Mesenchymal stem cell (in vitro differentiated cells and primary cell): ENCODE measurements around the gene ATP6V0E1.
A peak's percentile ranks its signal among the peaks of the same experiment; 100 is the strongest.

Experiments
- DNase-seq: peaks from one replicate; pipeline ENCODE4 v3.0.0-alpha.2; 2013
- H2AFZ ChIP-seq: one replicate; pipeline ENCODE4 v1.6.1; 2013; ENCODE audit warnings: low read depth, mild to moderate bottlenecking, control low read depth, inconsistent platforms, low read length, moderate library complexity
- H2AK5ac ChIP-seq: 2 replicates; pipeline ENCODE4 v1.6.1; 2013; ENCODE audit warnings: low read length, moderate library complexity, mild to moderate bottlenecking, inconsistent platforms; ENCODE audit not compliant: severe bottlenecking
- H2BK120ac ChIP-seq: one replicate; pipeline ENCODE4 v1.6.1; 2013; ENCODE audit warnings: low read depth, mild to moderate bottlenecking, inconsistent platforms, low read length, moderate library complexity
- H2BK12ac ChIP-seq, 2 experiments: one replicate each; pipeline ENCODE4 v1.6.1; 2013; ENCODE audit warnings: inconsistent platforms in 2 of 2, low read length in 2 of 2, mild to moderate bottlenecking in 2 of 2, moderate library complexity in 2 of 2, control low read depth in 1 of 2
- H2BK15ac ChIP-seq: one replicate; pipeline ENCODE4 v1.6.1; 2013; ENCODE audit warnings: mild to moderate bottlenecking, low read depth, inconsistent platforms; ENCODE audit not compliant: poor library complexity, severe bottlenecking
- H2BK5ac ChIP-seq: 2 replicates; pipeline ENCODE4 v1.6.1; 2013; ENCODE audit warnings: low read depth, mild to moderate bottlenecking, low read length, control low read depth, inconsistent platforms; ENCODE audit not compliant: poor library complexity, severe bottlenecking
- H3K14ac ChIP-seq, 2 experiments: one replicate each; pipeline ENCODE4 v1.6.1; 2013; ENCODE audit warnings: inconsistent platforms in 2 of 2, low read length in 2 of 2, control low read depth in 1 of 2, mild to moderate bottlenecking in 1 of 2, moderate library complexity in 1 of 2
- H3K18ac ChIP-seq, 2 experiments: one replicate each; pipeline ENCODE4 v1.6.1; 2013; ENCODE audit warnings: inconsistent platforms in 2 of 2, low read length in 2 of 2, control low read depth in 1 of 2, low read depth in 1 of 2, mild to moderate bottlenecking in 1 of 2
- H3K23ac ChIP-seq, 2 experiments: one replicate each; pipeline ENCODE4 v1.6.1; 2013; ENCODE audit warnings: inconsistent platforms in 2 of 2, low read length in 2 of 2, mild to moderate bottlenecking in 2 of 2, moderate library complexity in 2 of 2, control low read depth in 1 of 2
- H3K27ac ChIP-seq: 2 replicates; pipeline ENCODE4 v1.5.1; 2013; ENCODE audit warnings: mild to moderate bottlenecking, moderate library complexity, low read length, control low read depth, inconsistent platforms; ENCODE audit not compliant: poor library complexity, severe bottlenecking
- H3K27me3 ChIP-seq, 2 experiments: 2 replicates each; pipeline versions ENCODE4 v1.6.1 to v1.7.0; 2013; ENCODE audit warnings: low read length in 2 of 2, mild to moderate bottlenecking in 2 of 2, moderate library complexity in 2 of 2, control low read depth in 1 of 2, inconsistent platforms in 1 of 2; ENCODE audit not compliant: control insufficient read depth in 1 of 2, insufficient read depth in 1 of 2
- H3K36me3 ChIP-seq, 2 experiments: 2 replicates each; pipeline versions ENCODE4 v1.6.1 to v1.7.0; 2013; ENCODE audit warnings: low read length in 2 of 2, control low read depth in 1 of 2, inconsistent platforms in 1 of 2, low read depth in 1 of 2, mild to moderate bottlenecking in 1 of 2; ENCODE audit not compliant: insufficient read depth in 2 of 2, control insufficient read depth in 1 of 2
- H3K4ac ChIP-seq, 2 experiments: one replicate each; pipeline ENCODE4 v1.6.1; 2013; ENCODE audit warnings: inconsistent platforms in 2 of 2, low read length in 2 of 2, mild to moderate bottlenecking in 2 of 2, moderate library complexity in 2 of 2, control low read depth in 1 of 2, low read depth in 1 of 2
- H3K4me1 ChIP-seq: 2 replicates; pipeline ENCODE4 v1.6.1; 2013; ENCODE audit warnings: low read depth, low read length, control low read depth; ENCODE audit not compliant: control insufficient read depth, insufficient read depth
- H3K4me2 ChIP-seq: 2 replicates; pipeline ENCODE4 v1.6.1; 2013; ENCODE audit warnings: low read length, mild to moderate bottlenecking, inconsistent platforms; ENCODE audit not compliant: poor library complexity, severe bottlenecking
- H3K4me3 ChIP-seq, 2 experiments: 2 replicates each; pipeline versions ENCODE4 v1.5.1 to v1.7.0; 2013; ENCODE audit warnings: low read length in 2 of 2, mild to moderate bottlenecking in 2 of 2, control low read depth in 1 of 2, low read depth in 1 of 2; ENCODE audit not compliant: insufficient read depth in 1 of 2
- H3K79me1 ChIP-seq: replicated peaks from 2 replicates; pipeline ENCODE4 v1.6.1; 2013; ENCODE audit warnings: mild to moderate bottlenecking, control low read depth, low read length, inconsistent platforms; ENCODE audit not compliant: poor library complexity, severe bottlenecking
- H3K9ac ChIP-seq: 2 replicates; pipeline ENCODE4 v1.7.0; 2013; ENCODE audit warnings: mild to moderate bottlenecking, low read length, moderate library complexity
- H3K9me3 ChIP-seq: 2 replicates; pipeline ENCODE4 v1.7.0; 2013; ENCODE audit warnings: mild to moderate bottlenecking, low read length; ENCODE audit not compliant: control insufficient read depth
- H4K8ac ChIP-seq: one replicate; pipeline ENCODE4 v1.6.1; 2013; ENCODE audit warnings: inconsistent platforms, mild to moderate bottlenecking, low read length, moderate library complexity
- H4K91ac ChIP-seq: one replicate; pipeline ENCODE4 v1.6.1; 2013; ENCODE audit warnings: mild to moderate bottlenecking, low read length, inconsistent platforms
- WGBS: methylation state at CpG from one replicate; pipeline ENCODE4 v1.1.7; 2013; ENCODE audit warnings: mixed read lengths; 5-methylcytosine and 5-hydroxymethylcytosine counted together

Gene ATP6V0E1

DNA sequence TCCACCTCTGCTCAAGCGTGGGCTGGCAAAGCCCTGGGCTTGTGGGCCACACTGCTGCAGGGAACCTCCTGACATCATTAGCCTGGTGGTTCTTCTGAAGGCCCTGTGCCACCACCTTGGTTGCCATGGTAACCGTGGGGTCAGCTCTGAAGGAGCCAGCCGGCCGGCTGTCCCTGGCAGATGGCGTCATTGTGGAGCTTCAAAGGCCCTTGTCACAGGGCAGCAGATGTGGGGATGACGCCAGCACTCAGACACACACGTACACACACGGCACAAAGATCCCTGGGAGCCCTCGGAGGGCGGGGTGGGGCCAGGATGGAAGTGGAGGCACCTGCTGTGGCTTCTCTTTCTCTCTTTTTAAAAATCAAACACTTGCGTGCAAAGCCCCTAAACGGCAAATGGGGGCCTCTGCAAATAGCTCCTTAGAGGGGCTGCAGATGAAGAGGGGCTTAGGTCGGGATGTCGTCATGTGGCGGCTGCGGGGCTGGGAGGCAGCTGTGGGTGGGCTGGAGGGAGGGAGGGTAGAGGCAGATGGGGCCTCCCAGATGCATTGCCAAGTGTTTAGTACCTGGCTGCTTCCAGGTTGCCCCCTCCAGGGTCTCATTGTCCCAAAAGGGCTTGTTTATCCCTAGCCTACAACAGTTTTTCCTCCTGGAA lies 43.8 kb upstream of the ATP6V0E1 start:
- no peak for DNase-seq
- H3K36me3 ChIP-seq: peaks cover 51 to 76% of the 10 kb centered on the region in 2 experiments

DNA sequence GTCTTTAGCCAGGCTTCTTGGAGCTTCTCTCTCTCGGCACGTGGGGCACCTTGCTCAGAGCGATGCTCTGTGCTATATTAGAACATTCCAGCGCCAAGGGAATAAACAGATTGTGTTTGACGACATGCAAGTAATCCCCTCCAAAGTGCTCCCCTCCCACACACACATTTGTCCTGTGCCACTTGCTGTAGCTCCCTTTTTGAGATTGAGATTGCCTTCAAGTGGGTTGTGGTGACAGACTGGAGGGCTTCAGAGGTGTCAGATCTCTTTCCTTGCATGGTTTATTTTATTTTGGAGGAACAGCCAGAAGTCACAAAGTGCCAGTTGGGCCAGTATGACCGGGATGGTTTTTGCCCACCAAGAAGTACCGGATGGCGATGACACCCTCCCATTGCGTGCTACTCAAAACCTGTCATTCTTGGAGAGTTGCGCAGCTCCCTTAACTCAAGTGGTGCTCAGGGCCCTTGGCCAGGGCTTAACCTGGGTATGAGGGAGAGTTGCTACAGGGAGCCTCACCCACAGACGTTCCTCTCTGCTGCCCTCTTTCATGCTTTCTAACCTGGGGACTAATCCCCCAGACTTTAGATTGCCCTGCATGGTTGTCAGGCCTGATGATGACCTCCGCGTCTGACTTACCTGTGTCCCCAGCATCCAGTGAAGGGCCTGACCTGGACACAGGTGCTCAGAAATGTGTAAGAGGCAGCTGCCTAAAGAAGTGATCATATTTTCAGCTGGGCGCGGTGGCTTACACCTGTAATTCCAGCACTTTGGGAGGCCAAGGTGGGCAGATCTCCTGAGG lies 43.1 kb upstream of the ATP6V0E1 start:
- Histone ChIP-seq H3K23ac (no peak overlapping the region), H2BK120ac (no peak overlapping the region), H2BK5ac (no peak overlapping the region), H3K79me1 (no peaks in the 10 kb centered on the region), H3K4me2 (no peak overlapping the region), H3K18ac (no peak overlapping the region), H2AFZ (no peak overlapping the region), H3K27me3 (no peaks in the 10 kb centered on the region), H4K91ac (no peak overlapping the region), H4K8ac (no peak overlapping the region), H3K27ac (no peak overlapping the region), H3K9me3 (no peaks in the 10 kb centered on the region), H2AK5ac (no peak overlapping the region), H2BK12ac (no peak overlapping the region), H3K9ac (no peak overlapping the region), H3K4me1 (peaks cover 20% of the 10 kb centered on the region), H3K4ac (no peak overlapping the region), H3K14ac (no peak overlapping the region), H3K4me3 (no peak overlapping the region), H2BK15ac (no peak overlapping the region), H3K36me3 (peaks cover 49 to 75% of the 10 kb centered on the region in 2 experiments)
- DNase-seq: no peak
- 95% methylated on average over 15 of the region's 15 CpGs for WGBS

More for the DNA sequence above, 43.8 kb upstream of the ATP6V0E1 start:
- H3K79me1 ChIP-seq: no peaks in the 10 kb centered on the region
- H3K18ac ChIP-seq: no peak overlapping the region
- no peak overlapping the region for H3K4ac ChIP-seq
- no peak overlapping the region for H3K4me3 ChIP-seq
- WGBS: 88% methylated on average over 16 of the region's 16 CpGs
- no peak overlapping the region for H4K91ac ChIP-seq
- no peaks in the 10 kb centered on the region for H3K9me3 ChIP-seq
- H3K27me3 ChIP-seq: no peaks in the 10 kb centered on the region
- H2BK5ac ChIP-seq: no peak overlapping the region
- no peak overlapping the region for H2AK5ac ChIP-seq
- no peak overlapping the region for H3K27ac ChIP-seq
- no peak overlapping the region for H3K4me2 ChIP-seq
- no peak overlapping the region for H2BK120ac ChIP-seq
- no peak overlapping the region for H3K14ac ChIP-seq
- H3K4me1 ChIP-seq: peaks cover 16% of the 10 kb centered on the region
- no peak overlapping the region for H2BK12ac ChIP-seq
- H4K8ac ChIP-seq: no peak overlapping the region
- H3K23ac ChIP-seq: no peak overlapping the region
- H2AFZ ChIP-seq: no peak overlapping the region
- no peak overlapping the region for H3K9ac ChIP-seq
- H2BK15ac ChIP-seq: no peak overlapping the region

DNA sequence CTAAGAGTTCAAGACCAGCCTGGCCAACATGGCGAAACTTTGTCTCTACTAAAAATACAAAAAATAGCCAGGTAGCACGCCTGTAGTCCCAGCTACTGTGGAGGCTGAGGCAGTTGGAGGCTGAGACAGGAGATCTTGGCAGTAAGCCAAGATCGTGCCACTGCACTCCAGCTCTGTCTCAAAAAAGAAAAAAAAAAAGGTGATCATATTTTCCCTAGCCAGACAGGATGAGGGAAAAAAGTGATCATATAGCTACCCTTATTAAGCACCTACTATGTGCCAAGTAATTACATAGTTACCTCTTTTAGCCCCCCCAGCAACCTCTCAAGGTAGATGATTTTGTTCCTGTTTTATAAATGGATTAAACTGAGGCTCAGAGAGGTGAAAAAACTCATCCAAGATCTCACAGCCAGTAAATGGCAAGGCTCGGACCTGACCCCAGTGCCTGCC lies 42.5 kb upstream of the ATP6V0E1 start:
- H3K9ac ChIP-seq: no peak overlapping the region
- no peak overlapping the region for H4K8ac ChIP-seq
- H2BK120ac ChIP-seq: no peak overlapping the region
- no peak overlapping the region for H2BK15ac ChIP-seq
- no peak overlapping the region for H3K4me2 ChIP-seq
- H3K9me3 ChIP-seq: no peaks in the 10 kb centered on the region
- H2BK12ac ChIP-seq: peak overlapping the region in 1 of 2 experiments; percentile 11
- no peak overlapping the region for H3K23ac ChIP-seq
- H3K27ac ChIP-seq: no peak overlapping the region
- peak overlapping the region in 1 of 2 experiments; percentile 12 for H3K18ac ChIP-seq
- H3K4me1 ChIP-seq: peaks cover 22% of the 10 kb centered on the region
- no peak overlapping the region for H3K4me3 ChIP-seq
- no peak for DNase-seq
- H3K4ac ChIP-seq: no peak overlapping the region
- no peak overlapping the region for H4K91ac ChIP-seq
- no peak overlapping the region for H2BK5ac ChIP-seq
- H3K14ac ChIP-seq: no peak overlapping the region
- 88% methylated on average over 4 of the region's 4 CpGs for WGBS
- peaks cover 1% of the 10 kb centered on the region for H3K79me1 ChIP-seq
- peaks cover 53 to 73% of the 10 kb centered on the region in 2 experiments for H3K36me3 ChIP-seq
- no peak overlapping the region for H2AFZ ChIP-seq
- no peak overlapping the region for H2AK5ac ChIP-seq
- H3K27me3 ChIP-seq: no peaks in the 10 kb centered on the region

DNA sequence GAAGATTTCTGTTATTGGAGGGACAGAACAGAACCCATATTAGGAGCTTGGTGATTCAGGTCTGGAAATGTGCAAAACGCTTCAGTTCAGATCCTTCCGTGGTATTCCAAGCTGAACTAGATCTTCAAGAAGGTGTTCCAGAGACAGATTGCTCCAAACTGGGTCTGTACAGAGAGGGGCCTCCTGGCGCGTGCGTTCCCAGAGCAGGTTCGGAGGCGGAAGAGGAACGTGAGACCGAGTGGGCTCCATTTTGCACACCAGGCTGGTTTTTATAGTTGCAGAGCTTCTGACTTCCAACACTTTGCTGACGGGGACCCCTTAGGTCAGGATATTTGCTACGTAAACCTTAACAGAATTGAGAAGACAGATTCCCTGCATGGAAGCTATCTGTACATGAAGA lies 41.0 kb upstream of the ATP6V0E1 start:
- H2BK5ac ChIP-seq: no peak overlapping the region
- H2BK12ac ChIP-seq: peak overlapping the region in 1 of 2 experiments; percentile 68
- peak overlapping the region in 1 of 2 experiments; percentile 45 for H3K4ac ChIP-seq
- peaks cover 1% of the 10 kb centered on the region for H3K79me1 ChIP-seq
- no peaks in the 10 kb centered on the region for H3K27me3 ChIP-seq
- no peaks in the 10 kb centered on the region for H3K9me3 ChIP-seq
- peaks cover 54 to 72% of the 10 kb centered on the region in 2 experiments for H3K36me3 ChIP-seq
- H3K23ac ChIP-seq: no peak overlapping the region
- H2AFZ ChIP-seq: no peak overlapping the region
- H2BK15ac ChIP-seq: no peak overlapping the region
- no peak overlapping the region for H3K4me2 ChIP-seq
- H4K91ac ChIP-seq: peak overlapping the region; percentile 47
- H2BK120ac ChIP-seq: no peak overlapping the region
- H3K14ac ChIP-seq: no peak overlapping the region
- peak overlapping the region; percentile 69 for H3K9ac ChIP-seq
- no peak overlapping the region for H3K4me3 ChIP-seq
- peak overlapping the region; percentile 82 for H2AK5ac ChIP-seq
- peaks cover 24% of the 10 kb centered on the region for H3K4me1 ChIP-seq
- WGBS: 90% methylated on average over 11 of the region's 11 CpGs
- DNase-seq: no peak
- peak overlapping the region; percentile 15 for H3K27ac ChIP-seq
- H3K18ac ChIP-seq: peak overlapping the region; percentile 6 to 84
- peak overlapping the region; percentile 2 for H4K8ac ChIP-seq
